Heart left ventricle (tissue), 16 donors: ENCODE data around the gene HOXD3. TPM values are rescaled to one million over a fixed set of nuclear protein-coding genes. Genes with fewer than 3 reads are reported as not detected.

ENCODE experiments used
- ATAC-seq, 4 donors: fragments of 200-7000 bp; cut with Tn5 transposase; one replicate each; pipeline ENCODE4 v1.9.1; 2020 to 2022; ENCODE audit warnings: moderate library complexity in 4 of 4, mild to moderate bottlenecking in 3 of 4, moderate number of reproducible peaks in 1 of 4
- DNase-seq, 5 donors: peaks; one replicate each; pipeline ENCODE4 v3.0.0-alpha.2; 2020
- H3K27ac ChIP-seq, 12 donors: fragments of 200-600 bp; sonication (generic) in 4 of 12; one replicate each; pipeline versions ENCODE4 v1.5.0 to v1.8.0; 2016 to 2022; ENCODE audit warnings: mild to moderate bottlenecking in 2 of 12
- H3K27me3 ChIP-seq, 9 donors: fragments of 200-600 bp; sonication (generic) in 2 of 9; one replicate each; pipeline versions ENCODE4 v1.5.1 to v1.8.0; 2016 to 2022; ENCODE audit warnings: mild to moderate bottlenecking in 3 of 9
- H3K36me3 ChIP-seq, 9 donors: fragments of 200-600 bp; sonication (generic) in 2 of 9; one replicate each; pipeline versions ENCODE4 v1.5.0 to v1.8.0; 2018 to 2022; ENCODE audit warnings: mild to moderate bottlenecking in 2 of 9
- H3K4me1 ChIP-seq, 12 donors: fragments of 200-600 bp; sonication (generic) in 4 of 12; one replicate each; pipeline versions ENCODE4 v1.5.0 to v1.8.0; 2016 to 2022; ENCODE audit warnings: mild to moderate bottlenecking in 3 of 12
- H3K4me3 ChIP-seq, 12 donors: fragments of 200-600 bp; sonication (generic) in 4 of 12; one replicate each; pipeline versions ENCODE4 v1.5.0 to v1.8.0; 2017 to 2022; ENCODE audit warnings: mild to moderate bottlenecking in 9 of 12, moderate library complexity in 4 of 12
- H3K9me3 ChIP-seq, 12 donors: fragments of 200-600 bp; sonication (generic) in 4 of 12; one replicate each; pipeline versions ENCODE4 v1.5.0 to v1.8.0; 2016 to 2022; ENCODE audit warnings: mild to moderate bottlenecking in 1 of 12
- POLR2A ChIP-seq, 2 donors: fragments of 450-650 bp; IDR thresholded peaks; one replicate each; pipeline ENCODE4 v1.6.1; 2017; ENCODE audit warnings: antibody characterized with exemption in 2 of 2, mild to moderate bottlenecking in 2 of 2, moderate library complexity in 2 of 2
- WGBS, 4 donors: extraction: QIAGEN DNeasy Blood & Tissue Kit in 2 of 4; methylation state at CpG; one replicate each; pipeline versions ENCODE4 v1.1.5 to v1.1.7; 2013 to 2018; 5-methylcytosine and 5-hydroxymethylcytosine counted together
- intact Hi-C, 10 donors: fragments of 100-400 bp; cut with DNase I; formaldehyde crosslinking; loops; one replicate each; pipeline versions ENCODE4 v1.11.1 to v1.14.2; 2022
- polyA plus RNA-seq, 2 donors: library from polyadenylated mRNA; stranded (reverse); fragments of 200-250 nt; gene quantifications; one replicate each; pipeline ENCODE4 v1.2.3, GENCODE V29; 2013
- total RNA-seq, 9 donors: library from RNA; depleted of rRNA in 2 of 9; stranded (reverse); fragments of >200 nt in 2 of 9; fragmentation: NEBNext Ultra II Directional in 3 of 9; extraction: Animal tissue kit (Norgen Biotek cat#: 25700) in 3 of 9; gene quantifications; one replicate each; pipeline versions ENCODE4 v1.1.0 to v1.2.4, GENCODE V29; 2016 to 2023
- TF ChIP-seq, protein P1 (sequence below), 12 donors: fragments of 200-600 bp; sonication (generic) in 4 of 12; IDR thresholded peaks; one replicate each; pipeline versions ENCODE4 v1.5.0 to v1.8.0; 2018 to 2022; ENCODE audit warnings: antibody characterized with exemption in 12 of 12, mild to moderate bottlenecking in 5 of 12
- donor health status: ischemic (EF 13 %, LVEDD 7.1; RV severe dilation, severe dysfunction).
- donor health status: healthy with polysubstance abuse.
- donor health status: DM: no; HTN: yes; CAD: no.
- donor health status: DM: no; HTN: no; CAD: no.
- donor health status: ischemic (EF 25% LVEDD 6.9; RV normal size, moderate dysfunction).
- donor health status: ischemic (EF 25% LVEDD 5.7; RV mildly dilated, moderate dysfunction).
- donor health status: healthy.
- donor health status: DM: yes; HTN: yes; CAD: no.
- donor health status: ischemic (EF 35%, LVEDD 5.7; RV mildly dilated, moderate dysfunction).
- donor health status: nonischemic (EF 11% LVEDD 7.7; RV severe dilation, severe dysfunction).
- donor health status: DM: yes; HTN: yes; CAD: no.
- donor health status: PGD.
- donor health status: ischemic (EF 29% LVEDD 5.4; RV normal size, mild dysfunction).
- donor health status: nonischemic (EF 23%, LVEDD 6.1; RV moderate dilation, normal function).

Gene HOXD3
- total and polyA plus RNA-seq, 11 donors: 0.04 to 1.4 (median 0.52) TPM

DNA sequence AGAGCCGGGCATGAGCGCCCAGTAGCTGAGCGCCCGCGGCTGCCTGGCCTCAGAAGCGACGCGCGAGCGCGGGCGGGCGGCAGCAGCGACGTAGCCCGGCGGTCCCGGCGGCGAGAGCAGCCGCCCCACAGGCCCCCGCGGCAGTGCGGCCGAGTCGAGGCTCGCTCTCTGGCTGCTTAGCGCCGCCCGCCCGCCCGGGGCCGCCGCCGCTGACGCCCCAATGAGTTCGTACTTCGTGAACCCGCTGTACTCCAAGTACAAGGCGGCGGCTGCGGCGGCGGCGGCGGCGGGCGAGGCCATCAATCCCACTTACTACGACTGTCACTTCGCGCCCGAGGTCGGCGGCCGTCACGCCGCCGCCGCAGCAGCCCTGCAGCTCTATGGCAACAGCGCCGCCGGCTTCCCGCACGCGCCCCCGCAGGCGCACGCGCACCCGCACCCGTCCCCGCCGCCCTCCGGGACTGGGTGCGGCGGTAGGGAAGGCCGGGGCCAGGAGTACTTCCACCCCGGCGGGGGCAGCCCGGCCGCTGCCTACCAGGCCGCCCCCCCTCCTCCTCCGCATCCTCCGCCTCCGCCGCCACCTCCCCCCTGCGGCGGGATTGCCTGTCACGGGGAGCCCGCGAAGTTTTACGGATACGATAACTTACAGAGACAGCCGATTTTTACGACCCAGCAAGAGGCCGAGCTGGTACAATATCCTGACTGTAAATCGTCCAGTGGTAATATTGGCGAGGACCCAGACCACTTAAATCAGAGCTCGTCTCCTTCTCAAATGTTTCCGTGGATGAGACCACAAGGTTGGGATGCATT, 26.8 kb upstream of the HOXD3 start:
- WGBS, 4 donors: 1 to 3% (median 1%) methylated on average over 48 to 100 of the region's 100 CpGs
- DNase-seq (peak in 1 of 5 donors; percentile 35), ATAC-seq (peak in 2 of 4 donors; percentile 46 to 51)
- peaks cover 0 to 32% (median 9%) of the 10 kb centered on the region in 12 donors for H3K4me1 ChIP-seq
- no peaks in the 10 kb centered on the region for H3K9me3 ChIP-seq
- H3K36me3 ChIP-seq: no peaks in the 10 kb centered on the region
- intact Hi-C loops: loop anchor here in 2 of 10 donors (5.0 to 10.0 kb wide), 2 partner anchors 682 to 684 kb away; no protein-coding TSS in a partner anchor
- H3K27ac ChIP-seq: peak overlapping the region in 10 of 12 donors; percentile 22 to 86 (median 67)
- H3K27me3 ChIP-seq: peaks cover 68 to 100% (median 94%) of the 10 kb centered on the region in 9 donors
- peak overlapping the region; percentile 15 to 61 (median 47) for H3K4me3 ChIP-seq
- no peak for TF ChIP-seq POLR2A (IDR thresholded peaks at IDR 0.05)
- TF ChIP-seq, protein P1, sequence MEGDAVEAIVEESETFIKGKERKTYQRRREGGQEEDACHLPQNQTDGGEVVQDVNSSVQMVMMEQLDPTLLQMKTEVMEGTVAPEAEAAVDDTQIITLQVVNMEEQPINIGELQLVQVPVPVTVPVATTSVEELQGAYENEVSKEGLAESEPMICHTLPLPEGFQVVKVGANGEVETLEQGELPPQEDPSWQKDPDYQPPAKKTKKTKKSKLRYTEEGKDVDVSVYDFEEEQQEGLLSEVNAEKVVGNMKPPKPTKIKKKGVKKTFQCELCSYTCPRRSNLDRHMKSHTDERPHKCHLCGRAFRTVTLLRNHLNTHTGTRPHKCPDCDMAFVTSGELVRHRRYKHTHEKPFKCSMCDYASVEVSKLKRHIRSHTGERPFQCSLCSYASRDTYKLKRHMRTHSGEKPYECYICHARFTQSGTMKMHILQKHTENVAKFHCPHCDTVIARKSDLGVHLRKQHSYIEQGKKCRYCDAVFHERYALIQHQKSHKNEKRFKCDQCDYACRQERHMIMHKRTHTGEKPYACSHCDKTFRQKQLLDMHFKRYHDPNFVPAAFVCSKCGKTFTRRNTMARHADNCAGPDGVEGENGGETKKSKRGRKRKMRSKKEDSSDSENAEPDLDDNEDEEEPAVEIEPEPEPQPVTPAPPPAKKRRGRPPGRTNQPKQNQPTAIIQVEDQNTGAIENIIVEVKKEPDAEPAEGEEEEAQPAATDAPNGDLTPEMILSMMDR (IDR thresholded peaks at IDR 0.05): no peak

DNA sequence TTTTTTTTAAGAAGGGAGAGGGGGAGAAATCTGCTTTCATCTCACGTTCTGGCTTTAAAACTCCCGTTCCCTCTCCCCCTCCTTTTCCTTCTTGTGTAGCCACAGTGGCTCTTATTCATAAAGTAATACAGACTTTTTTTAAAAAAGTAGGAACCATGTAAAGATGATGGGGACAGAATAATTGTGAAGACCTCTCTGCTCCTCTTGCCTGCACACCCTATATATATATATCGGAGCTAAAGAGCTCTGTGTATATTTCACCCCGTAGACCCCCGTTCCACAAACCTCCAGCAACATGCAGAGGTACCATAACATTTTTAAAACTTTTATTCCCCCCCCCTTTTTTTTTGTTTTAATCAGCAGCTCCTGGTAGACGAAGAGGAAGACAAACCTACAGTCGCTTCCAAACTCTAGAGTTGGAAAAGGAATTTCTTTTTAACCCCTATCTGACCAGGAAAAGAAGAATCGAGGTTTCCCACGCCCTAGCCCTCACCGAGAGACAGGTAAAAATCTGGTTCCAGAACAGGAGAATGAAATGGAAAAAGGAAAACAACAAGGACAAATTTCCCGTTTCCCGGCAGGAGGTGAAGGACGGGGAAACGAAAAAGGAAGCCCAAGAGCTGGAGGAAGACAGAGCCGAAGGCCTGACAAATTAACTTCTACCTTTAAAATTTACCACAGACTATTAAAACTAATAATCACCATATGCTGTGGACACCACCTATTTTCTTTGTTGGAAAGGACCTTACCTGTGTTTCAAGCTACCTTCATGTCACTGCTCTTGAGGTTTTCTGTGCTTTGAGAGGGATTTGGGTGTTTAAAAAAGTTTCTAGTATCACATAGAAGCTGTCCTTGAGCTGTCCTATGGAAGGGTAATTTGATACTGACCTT, 25.9 kb upstream of the HOXD3 start:
- H3K4me3 ChIP-seq: peak overlapping the region; percentile 15 to 61 (median 47)
- peaks cover 71 to 99% (median 93%) of the 10 kb centered on the region in 9 donors for H3K27me3 ChIP-seq
- TF ChIP-seq, protein P1 (IDR thresholded peaks at IDR 0.05): no peak
- TF ChIP-seq POLR2A (IDR thresholded peaks at IDR 0.05): no peak
- ATAC-seq (no peak), DNase-seq (no peak)
- peaks cover 0 to 34% (median 9%) of the 10 kb centered on the region in 12 donors for H3K4me1 ChIP-seq
- H3K36me3 ChIP-seq: no peaks in the 10 kb centered on the region
- no peaks in the 10 kb centered on the region for H3K9me3 ChIP-seq
- 10 to 13% (median 12%) methylated on average over 15 of the region's 15 CpGs for WGBS, 4 donors
- intact Hi-C loops: loop anchor here in 2 of 10 donors (5.0 to 10.0 kb wide), 2 partner anchors 681 to 684 kb away; no protein-coding TSS in a partner anchor
- H3K27ac ChIP-seq: peak overlapping the region in 8 of 12 donors; percentile 25 to 86 (median 72)

DNA sequence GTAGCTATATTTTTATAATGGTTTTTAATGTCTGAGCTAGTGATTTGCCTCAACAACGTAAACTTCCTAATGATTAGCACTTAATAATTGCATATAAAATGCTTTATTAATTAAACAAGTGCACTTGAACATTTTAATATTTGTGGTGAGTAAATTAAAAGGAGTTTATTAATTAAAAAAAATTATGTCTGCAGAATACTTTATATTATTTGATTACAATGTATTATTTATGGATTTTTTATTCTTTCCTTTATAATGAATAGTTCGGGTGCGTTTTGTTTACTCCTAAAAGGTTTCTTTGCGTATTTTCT, 25.3 kb upstream of the HOXD3 start:
- intact Hi-C loops: loop anchor here in 2 of 10 donors (5.0 to 10.0 kb wide), 2 partner anchors 680 to 683 kb away; no protein-coding TSS in a partner anchor
- ATAC-seq (no peak), DNase-seq (no peak)
- Histone ChIP-seq H3K36me3 (no peaks in the 10 kb centered on the region), H3K4me1 (peaks cover 0 to 40% (median 10%) of the 10 kb centered on the region in 12 donors), H3K27me3 (peaks cover 74 to 99% (median 93%) of the 10 kb centered on the region in 9 donors), H3K9me3 (no peaks in the 10 kb centered on the region), H3K27ac (peak overlapping the region in 3 of 12 donors; percentile 7 to 82 (median 41)), H3K4me3 (peak overlapping the region in 9 of 12 donors; percentile 8 to 61 (median 28))
- 18 to 26% (median 21%) methylated on average over 4 of the region's 4 CpGs for WGBS, 4 donors
- TF ChIP-seq POLR2A (IDR thresholded peaks at IDR 0.05): no peak
- TF ChIP-seq, protein P1 (IDR thresholded peaks at IDR 0.05): no peak
